Measurements from ENCODE around the gene CFAP126. TPM values are rescaled to one million over a fixed set of nuclear protein-coding genes. Genes with fewer than 3 reads are reported as not detected.

Gene CFAP126
- total and polyA plus RNA-seq, 2 donors (not counting 1 experiment from before 2014, with no cell fraction given), result not detected

GRCh38 chr1:161342177-161342576 lies 25.5 kb downstream of the CFAP126 start:
- ChIA-PET CTCF (interaction anchor here (0.7 kb wide), 1 partner anchor 26 kb away, joined by 4 read pairs; the partner anchor contains the start of gene CFAP126), POLR2A (no interaction called here)
- Mint-ChIP-seq H3K4me3 (no peak overlapping the region), H3K27me3 (no peaks in the 10 kb centered on the region), H3K9me3 (ENCODE audit: insufficient read depth) (no peaks in the 10 kb centered on the region), H3K4me1 (no peaks in the 10 kb centered on the region), H3K27ac (no peak overlapping the region)
- Histone ChIP-seq H4K20me1 (ENCODE audit: control insufficient read depth, insufficient read depth, low read length, poor library complexity, severe bottlenecking) (no peaks in the 10 kb centered on the region), H3K27me3 (replicated peaks in 1 of 4; ENCODE audit: control extremely low read depth in 1 of 4, control insufficient read depth in 3 of 4, insufficient read depth in 4 of 4, low read length in 3 of 4) (no peaks in the 10 kb centered on the region), H3K79me2 (ENCODE audit: control insufficient read depth, insufficient read depth, low read length) (peaks cover 9% of the 10 kb centered on the region), H3K9ac (ENCODE audit: low read length) (no peak overlapping the region), H3K4me1 (ENCODE audit: control insufficient read depth in 2 of 2, insufficient read depth in 2 of 2, low read length in 2 of 2) (no peaks in the 10 kb centered on the region), H3K36me3 (replicated peaks in 1 of 2; ENCODE audit: control extremely low read depth in 1 of 2, control insufficient read depth in 1 of 2, extremely low read depth in 1 of 2, insufficient read depth in 2 of 2, low read length in 1 of 2) (peaks cover 9 to 55% of the 10 kb centered on the region in 2 experiments), H3K9me3 (ENCODE audit: control extremely low read depth in 1 of 3, control insufficient read depth in 2 of 3, insufficient read depth in 1 of 3, low read length in 2 of 3) (no peaks in the 10 kb centered on the region), H2AFZ (ENCODE audit: insufficient read depth, low read depth, low read length, poor library complexity, severe bottlenecking) (no peak overlapping the region), H3K4me3 (ENCODE audit: control extremely low read depth in 1 of 5, extremely low read depth in 1 of 5, insufficient read depth in 1 of 5, low read depth in 2 of 5, low read length in 4 of 5) (no peak overlapping the region), H3K27ac (ENCODE audit: low read length in 2 of 2) (no peak overlapping the region), H3K4me2 (replicated peaks; ENCODE audit: low read depth, low read length, poor library complexity, severe bottlenecking) (no peak overlapping the region)
- ATAC-seq (ENCODE audit: low read depth) (no peak), DNase-seq (no peak)
- WGBS (ENCODE audit: insufficient coverage), result no CpG with 5 or more reads among the region's 2 CpGs
- intact Hi-C loops (cut with micrococcal nuclease), result no loop called here
- no peak for TF ChIP-seq EZH2 (IDR thresholded peaks at IDR 0.05; ENCODE audit: borderline replicate concordance, insufficient read depth, low read depth, low read length, poor library complexity, severe bottlenecking)
- TF ChIP-seq, protein P1, sequence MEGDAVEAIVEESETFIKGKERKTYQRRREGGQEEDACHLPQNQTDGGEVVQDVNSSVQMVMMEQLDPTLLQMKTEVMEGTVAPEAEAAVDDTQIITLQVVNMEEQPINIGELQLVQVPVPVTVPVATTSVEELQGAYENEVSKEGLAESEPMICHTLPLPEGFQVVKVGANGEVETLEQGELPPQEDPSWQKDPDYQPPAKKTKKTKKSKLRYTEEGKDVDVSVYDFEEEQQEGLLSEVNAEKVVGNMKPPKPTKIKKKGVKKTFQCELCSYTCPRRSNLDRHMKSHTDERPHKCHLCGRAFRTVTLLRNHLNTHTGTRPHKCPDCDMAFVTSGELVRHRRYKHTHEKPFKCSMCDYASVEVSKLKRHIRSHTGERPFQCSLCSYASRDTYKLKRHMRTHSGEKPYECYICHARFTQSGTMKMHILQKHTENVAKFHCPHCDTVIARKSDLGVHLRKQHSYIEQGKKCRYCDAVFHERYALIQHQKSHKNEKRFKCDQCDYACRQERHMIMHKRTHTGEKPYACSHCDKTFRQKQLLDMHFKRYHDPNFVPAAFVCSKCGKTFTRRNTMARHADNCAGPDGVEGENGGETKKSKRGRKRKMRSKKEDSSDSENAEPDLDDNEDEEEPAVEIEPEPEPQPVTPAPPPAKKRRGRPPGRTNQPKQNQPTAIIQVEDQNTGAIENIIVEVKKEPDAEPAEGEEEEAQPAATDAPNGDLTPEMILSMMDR (IDR thresholded peaks at IDR 0.05), result no peak

DNA sequence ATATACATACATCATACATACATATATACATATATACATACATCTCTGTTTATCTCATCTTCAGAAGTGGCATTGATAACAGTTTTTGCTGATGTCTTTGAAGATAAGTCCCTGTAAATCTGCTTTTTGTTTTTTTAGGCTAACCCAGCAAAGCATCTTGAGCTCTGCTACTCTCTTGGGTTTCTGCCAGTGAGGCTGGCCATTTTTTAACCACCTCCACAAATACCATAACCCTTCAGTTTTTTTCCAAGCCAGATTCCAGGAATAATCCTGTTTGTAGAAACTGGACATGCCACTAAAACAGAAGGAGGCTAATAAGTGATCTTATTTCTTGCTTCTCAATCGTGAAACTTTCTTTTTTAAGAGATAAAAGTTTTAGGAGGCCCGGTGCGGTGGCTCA lies 31.9 kb downstream of the CFAP126 start:
- no peaks in the 10 kb centered on the region for H3K9me3 Mint-ChIP-seq (ENCODE audit: insufficient read depth)
- POLR2A ChIA-PET, result no interaction called here
- H3K27ac ChIP-seq (ENCODE audit: low read length in 2 of 2), result no peak overlapping the region
- H3K4me1 ChIP-seq (ENCODE audit: control insufficient read depth in 2 of 2, insufficient read depth in 2 of 2, low read length in 2 of 2), result no peaks in the 10 kb centered on the region
- peaks cover 8% of the 10 kb centered on the region for H3K79me2 ChIP-seq (ENCODE audit: control insufficient read depth, insufficient read depth, low read length)
- no peaks in the 10 kb centered on the region for H3K4me1 Mint-ChIP-seq
- H3K36me3 ChIP-seq (replicated peaks in 1 of 2; ENCODE audit: control extremely low read depth in 1 of 2, control insufficient read depth in 1 of 2, extremely low read depth in 1 of 2, insufficient read depth in 2 of 2, low read length in 1 of 2), result peaks cover 0 to 66% of the 10 kb centered on the region in 2 experiments
- no peak overlapping the region for H3K4me2 ChIP-seq (replicated peaks; ENCODE audit: low read depth, low read length, poor library complexity, severe bottlenecking)
- no peaks in the 10 kb centered on the region for H3K27me3 ChIP-seq (replicated peaks in 1 of 4; ENCODE audit: control extremely low read depth in 1 of 4, control insufficient read depth in 3 of 4, insufficient read depth in 4 of 4, low read length in 3 of 4)
- intact Hi-C loops (cut with micrococcal nuclease), result no loop called here
- no peaks in the 10 kb centered on the region for H3K9me3 ChIP-seq (ENCODE audit: control extremely low read depth in 1 of 3, control insufficient read depth in 2 of 3, insufficient read depth in 1 of 3, low read length in 2 of 3)
- WGBS (ENCODE audit: insufficient coverage), result 100% methylated on average over 3 of the region's 3 CpGs
- no peaks in the 10 kb centered on the region for H4K20me1 ChIP-seq (ENCODE audit: control insufficient read depth, insufficient read depth, low read length, poor library complexity, severe bottlenecking)
- no peak overlapping the region for H2AFZ ChIP-seq (ENCODE audit: insufficient read depth, low read depth, low read length, poor library complexity, severe bottlenecking)
- H3K9ac ChIP-seq (ENCODE audit: low read length), result no peak overlapping the region
- H3K4me3 ChIP-seq (ENCODE audit: control extremely low read depth in 1 of 5, extremely low read depth in 1 of 5, insufficient read depth in 1 of 5, low read depth in 2 of 5, low read length in 4 of 5), result no peak overlapping the region
- H3K27me3 Mint-ChIP-seq, result no peaks in the 10 kb centered on the region
- TF ChIP-seq, protein P1 (IDR thresholded peaks at IDR 0.05), result no peak
- no peak for TF ChIP-seq EZH2 (IDR thresholded peaks at IDR 0.05; ENCODE audit: borderline replicate concordance, insufficient read depth, low read depth, low read length, poor library complexity, severe bottlenecking)
- H3K4me3 Mint-ChIP-seq, result no peak overlapping the region
- ATAC-seq (ENCODE audit: low read depth) (no peak), DNase-seq (no peak)
- CTCF ChIA-PET, result interaction anchor here (1.5 kb wide), 1 partner anchor 46 kb away, joined by 3 read pairs; no protein-coding TSS in a partner anchor
- no peak overlapping the region for H3K27ac Mint-ChIP-seq

Data from B cell (primary cell).